Amniotic epithelial cell (primary cell): ENCODE results near the gene MTHFD2L.
A peak's percentile ranks its signal among the peaks of the same experiment; 100 is the strongest.
"Not testable (repeated sequence)": the region's sequence is repeated elsewhere in the genome, so short reads cannot be mapped to it uniquely, and the experiment has no call there.

Experiments
- DNase-seq: peaks from one replicate; pipeline ENCODE4 v3.0.0-alpha.2; 2010; ENCODE audit warnings: low read depth

Gene MTHFD2L

GRCh38 chr4:74335341-74336021 lies 177.6 kb downstream of the MTHFD2L start:
- no peak for DNase-seq

- DNase-seq: peak; percentile 88
Observed at GRCh38 chr4:74338792-74339333, 180.9 kb downstream of the MTHFD2L start.

DNA sequence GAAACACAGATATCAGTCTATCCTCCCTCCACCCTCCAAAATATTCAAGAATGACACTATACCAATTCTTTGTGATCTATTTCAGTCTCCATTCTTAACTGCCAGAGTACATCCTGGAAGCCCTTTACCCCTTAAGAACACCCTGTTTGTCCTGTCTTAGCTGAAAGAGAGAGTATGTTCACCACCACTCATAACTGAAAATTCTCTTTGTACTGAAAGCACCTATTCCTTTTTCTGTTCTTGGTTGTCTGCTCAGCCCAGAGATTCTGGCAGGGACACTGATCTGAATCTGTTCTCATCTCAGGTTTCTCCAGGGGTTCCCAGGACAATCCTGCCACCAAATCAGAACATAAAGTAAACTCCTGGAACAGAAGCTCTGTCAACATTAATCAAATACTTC lies 181.6 kb downstream of the MTHFD2L start:
- DNase-seq: no peak

DNA sequence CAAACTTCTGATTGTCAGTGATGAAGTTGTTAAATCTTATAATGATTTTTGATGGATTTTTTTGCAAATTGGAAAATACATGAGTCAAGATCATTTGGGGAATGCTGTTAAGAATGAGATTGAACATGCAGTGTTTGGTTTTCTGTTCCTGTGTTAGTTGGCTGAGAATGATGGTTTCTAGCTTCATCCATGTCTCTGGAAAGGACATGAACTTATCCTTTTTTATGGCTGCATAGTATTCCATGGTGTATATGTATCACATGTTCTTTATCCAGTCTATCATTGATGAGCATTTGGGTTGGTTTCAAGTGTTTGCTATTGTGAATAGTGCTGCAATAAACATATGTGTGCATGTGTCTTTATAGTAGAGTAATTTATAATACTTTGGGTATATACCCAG lies 182.5 kb downstream of the MTHFD2L start:
- DNase-seq: not testable (repeated sequence)

DNA sequence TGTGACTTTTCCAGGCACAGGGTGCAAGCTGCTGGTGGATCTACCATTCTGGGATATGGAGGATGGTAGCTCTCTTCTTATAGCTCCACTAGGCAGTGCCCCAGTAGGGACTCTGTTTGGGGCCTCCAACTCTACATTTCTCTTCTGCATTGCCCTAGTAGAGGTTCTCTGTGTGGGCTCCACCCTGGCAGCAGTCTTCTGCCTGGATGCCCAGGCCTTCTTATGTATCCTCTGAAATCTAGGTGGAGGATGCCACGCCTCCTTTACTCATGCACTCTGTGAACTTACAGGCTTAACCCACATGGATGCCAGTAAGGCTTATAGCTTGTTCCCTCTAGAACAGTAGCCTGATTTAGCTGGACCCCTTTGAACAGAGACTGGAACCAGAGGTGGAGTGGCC lies 186.1 kb downstream of the MTHFD2L start:
- no peak for DNase-seq
